ENCODE results near the gene C3orf70. TPM values are rescaled to one million over a fixed set of nuclear protein-coding genes. Genes with fewer than 3 reads are reported as not detected.

The C3orf70 gene
- total and polyA plus RNA-seq, 8 donors = 0.22 to 0.90 (median 0.36) TPM

DNA sequence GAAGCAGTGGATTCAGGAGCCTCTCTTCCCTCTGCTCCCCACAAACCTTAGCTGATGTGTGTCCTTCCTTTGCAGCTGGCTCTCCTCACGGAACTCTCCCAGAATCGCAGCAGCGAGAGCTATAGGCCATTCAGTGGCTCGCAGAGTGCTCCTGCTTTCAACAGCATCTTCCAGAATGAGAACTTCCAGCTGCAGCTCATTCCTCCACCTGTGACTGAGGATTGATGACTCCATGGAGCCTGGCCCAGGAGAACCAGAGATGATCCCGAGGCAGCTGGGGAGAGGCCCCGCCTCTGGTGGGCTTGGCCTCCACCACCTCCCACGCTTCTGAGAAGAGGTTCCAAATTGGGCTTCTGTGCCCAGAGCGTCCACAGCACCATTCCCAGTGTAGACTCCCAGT lies 101.1 kb downstream of the C3orf70 start:
- TF ChIP-seq, protein P1, sequence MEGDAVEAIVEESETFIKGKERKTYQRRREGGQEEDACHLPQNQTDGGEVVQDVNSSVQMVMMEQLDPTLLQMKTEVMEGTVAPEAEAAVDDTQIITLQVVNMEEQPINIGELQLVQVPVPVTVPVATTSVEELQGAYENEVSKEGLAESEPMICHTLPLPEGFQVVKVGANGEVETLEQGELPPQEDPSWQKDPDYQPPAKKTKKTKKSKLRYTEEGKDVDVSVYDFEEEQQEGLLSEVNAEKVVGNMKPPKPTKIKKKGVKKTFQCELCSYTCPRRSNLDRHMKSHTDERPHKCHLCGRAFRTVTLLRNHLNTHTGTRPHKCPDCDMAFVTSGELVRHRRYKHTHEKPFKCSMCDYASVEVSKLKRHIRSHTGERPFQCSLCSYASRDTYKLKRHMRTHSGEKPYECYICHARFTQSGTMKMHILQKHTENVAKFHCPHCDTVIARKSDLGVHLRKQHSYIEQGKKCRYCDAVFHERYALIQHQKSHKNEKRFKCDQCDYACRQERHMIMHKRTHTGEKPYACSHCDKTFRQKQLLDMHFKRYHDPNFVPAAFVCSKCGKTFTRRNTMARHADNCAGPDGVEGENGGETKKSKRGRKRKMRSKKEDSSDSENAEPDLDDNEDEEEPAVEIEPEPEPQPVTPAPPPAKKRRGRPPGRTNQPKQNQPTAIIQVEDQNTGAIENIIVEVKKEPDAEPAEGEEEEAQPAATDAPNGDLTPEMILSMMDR (IDR thresholded peaks at IDR 0.05) = no peak
- Histone ChIP-seq H3K27me3 (no peaks in the 10 kb centered on the region), H3K27ac (no peak overlapping the region), H3K4me1 (no peaks in the 10 kb centered on the region), H3K4me3 (no peak overlapping the region), H3K36me3 (peaks cover 0 to 31% (median 4%) of the 10 kb centered on the region in 3 donors), H3K9me3 (no peaks in the 10 kb centered on the region)
- 88 to 90% methylated on average over 8 of the region's 8 CpGs for WGBS, 2 donors
- ATAC-seq (no peak), FAIRE-seq (no peak), DNase-seq (no peak)
- intact Hi-C loops (cut with DNase I) = no loop called here

DNA sequence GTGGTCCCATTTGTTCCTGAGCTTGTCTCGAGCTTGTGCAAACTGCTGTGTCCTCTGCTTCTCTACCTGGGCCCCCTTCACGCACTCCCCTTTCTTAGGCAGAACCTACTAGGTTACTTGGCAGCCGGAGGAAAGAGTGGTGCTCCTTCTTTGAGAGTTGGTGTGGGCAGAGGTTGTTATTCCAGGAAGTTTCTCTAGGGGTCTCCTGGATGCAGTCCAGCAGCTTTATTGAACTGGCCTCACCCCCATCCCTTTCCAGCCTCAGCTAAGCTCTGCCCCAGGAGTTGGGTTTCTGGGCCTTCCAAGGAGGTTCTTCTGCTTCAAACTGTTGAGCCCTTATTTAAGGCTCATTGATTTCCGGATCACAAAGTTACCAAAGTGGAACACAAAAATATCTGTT lies 103.2 kb downstream of the C3orf70 start:
- 93 to 98% methylated on average over 4 of the region's 4 CpGs for WGBS, 2 donors
- FAIRE-seq (no peak), DNase-seq (no peak), ATAC-seq (no peak)
- Histone ChIP-seq H3K36me3 (peaks cover 0 to 31% (median 4%) of the 10 kb centered on the region in 3 donors), H3K27me3 (no peaks in the 10 kb centered on the region), H3K9me3 (no peaks in the 10 kb centered on the region), H3K27ac (no peak overlapping the region), H3K4me3 (no peak overlapping the region), H3K4me1 (peaks cover 0 to 5% (median 0%) of the 10 kb centered on the region in 3 donors)
- intact Hi-C loops (cut with DNase I) = no loop called here
- TF ChIP-seq, protein P1 (IDR thresholded peaks at IDR 0.05) = no peak

- ATAC-seq (no peak), FAIRE-seq (no peak), DNase-seq (no peak)
- Histone ChIP-seq H3K27ac (no peak overlapping the region), H3K9me3 (no peaks in the 10 kb centered on the region), H3K36me3 (peaks cover 0 to 22% (median 4%) of the 10 kb centered on the region in 3 donors), H3K4me3 (no peak overlapping the region), H3K27me3 (no peaks in the 10 kb centered on the region), H3K4me1 (peaks cover 0 to 5% (median 0%) of the 10 kb centered on the region in 3 donors)
- WGBS, 2 donors = 82 to 94% methylated on average over 4 of the region's 4 CpGs
- intact Hi-C loops (cut with DNase I) = no loop called here
- TF ChIP-seq, protein P1 (IDR thresholded peaks at IDR 0.05) = no peak
Observed at GRCh38 chr3:185046603-185047002, 106.3 kb downstream of the C3orf70 start.

- ATAC-seq (no peak), DNase-seq (no peak), FAIRE-seq (no peak)
- no peaks in the 10 kb centered on the region for H3K27me3 ChIP-seq
- 19 to 34% methylated on average over 1 of the region's 1 CpG for WGBS, 2 donors
- peaks cover 0 to 5% (median 0%) of the 10 kb centered on the region in 3 donors for H3K4me1 ChIP-seq
- peak overlapping the region in 1 of 4 donors; percentile 38 for H3K27ac ChIP-seq
- TF ChIP-seq, protein P1 (IDR thresholded peaks at IDR 0.05) = no peak
- H3K36me3 ChIP-seq = peaks cover 0 to 21% (median 4%) of the 10 kb centered on the region in 3 donors
- intact Hi-C loops (cut with DNase I) = no loop called here
- H3K4me3 ChIP-seq = no peak overlapping the region
- no peaks in the 10 kb centered on the region for H3K9me3 ChIP-seq
Observed at GRCh38 chr3:185046164-185046515, 106.7 kb downstream of the C3orf70 start.

GRCh38 chr3:185042312-185043050 lies 110.4 kb downstream of the C3orf70 start:
- TF ChIP-seq, protein P1 (IDR thresholded peaks at IDR 0.05) = no peak

More at GRCh38 chr3:185042312-185043050, 110.4 kb downstream of the C3orf70 start:
- H3K27me3 ChIP-seq = no peaks in the 10 kb centered on the region
- WGBS, 2 donors = 80 to 87% methylated on average over 7 of the region's 7 CpGs
- no peak for ATAC-seq
- intact Hi-C loops (cut with DNase I) = no loop called here
- H3K4me3 ChIP-seq = no peak overlapping the region
- no peak overlapping the region for H3K27ac ChIP-seq
- H3K36me3 ChIP-seq = no peaks in the 10 kb centered on the region
- no peak for DNase-seq
- FAIRE-seq = no peak
- H3K9me3 ChIP-seq = no peaks in the 10 kb centered on the region
- peaks cover 0 to 5% (median 0%) of the 10 kb centered on the region in 3 donors for H3K4me1 ChIP-seq
